HG02852 (cell line): Measurements from ENCODE around the gene PTGES2.
"Not testable (repeated sequence)": the region's sequence is repeated elsewhere in the genome, so short reads cannot be mapped to it uniquely, and the experiment has no call there.

Experiments used
- ATAC-seq: cut with Tn5 transposase; IDR thresholded peaks from one replicate; pipeline ENCODE4 v1.9.1; 2021; ENCODE audit warnings: mild to moderate bottlenecking, moderate library complexity; ENCODE audit not compliant: unreplicated experiment

PTGES2 gene

DNA sequence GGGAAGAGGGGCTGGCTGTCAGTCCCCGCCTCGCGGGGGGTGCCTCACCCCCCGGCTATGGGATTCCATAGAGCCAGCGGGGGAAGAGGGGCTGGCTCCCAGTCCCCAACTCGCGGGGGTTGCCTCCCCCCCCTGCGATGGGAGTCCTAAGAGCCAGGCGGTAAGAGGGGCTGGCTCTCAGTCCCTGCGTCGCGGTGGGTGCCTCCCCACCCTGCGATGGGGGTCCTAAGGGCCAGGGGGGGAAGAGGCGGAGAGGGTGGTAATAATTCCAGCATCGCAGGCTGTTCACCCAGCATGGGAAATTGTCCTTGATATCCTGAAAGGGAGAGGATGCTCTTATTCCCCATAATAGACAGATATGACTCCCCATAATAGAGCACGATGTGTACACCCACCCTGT lies 12.1 kb upstream of the PTGES2 start:
- ATAC-seq = no peak

DNA sequence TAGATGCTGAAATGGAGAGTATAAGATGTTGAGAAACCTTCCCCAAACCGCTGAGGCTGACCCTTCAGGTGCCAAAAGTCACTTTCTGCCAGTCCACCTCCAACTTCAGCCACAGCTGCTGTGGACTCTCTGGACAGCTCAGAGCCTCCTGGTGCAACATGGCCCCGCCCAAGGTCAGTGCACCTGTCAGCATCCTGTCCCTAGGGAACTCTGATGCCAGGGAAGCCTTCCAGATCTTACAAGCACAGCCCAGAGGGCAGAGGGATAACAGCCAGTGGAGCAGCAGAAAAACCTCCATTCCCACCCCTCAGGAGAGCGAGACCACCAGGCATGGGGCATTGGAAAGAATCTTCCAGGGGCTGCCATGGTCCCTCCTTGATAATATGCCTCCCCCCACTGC lies 10.5 kb upstream of the PTGES2 start:
- ATAC-seq = no peak

- ATAC-seq = no peak
These were observed 9.6 kb upstream of the PTGES2 start for GRCh38 chr9:128136816-128137793.

GRCh38 chr9:128135561-128135960 lies 8.0 kb upstream of the PTGES2 start:
- not testable (repeated sequence) for ATAC-seq

DNA sequence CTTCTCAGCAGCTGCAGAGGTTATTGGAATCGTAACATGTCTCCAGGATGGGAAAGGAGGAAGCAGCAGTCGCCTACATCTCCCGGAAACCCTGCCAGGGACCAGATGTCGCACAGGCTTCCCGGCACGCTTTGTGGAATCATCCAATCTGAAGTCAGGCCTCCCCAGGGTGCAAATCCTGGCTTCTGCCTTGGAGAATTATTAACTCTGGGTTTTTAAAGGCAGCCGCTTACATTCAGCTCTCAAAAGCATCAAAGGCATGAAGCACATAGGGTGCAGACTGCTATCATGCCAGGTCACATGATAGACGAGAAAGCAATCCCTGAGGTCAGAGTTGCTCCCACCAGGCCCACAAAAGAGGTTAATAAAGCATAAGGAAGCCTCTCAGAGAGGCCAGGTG lies 4.6 kb upstream of the PTGES2 start:
- ATAC-seq = not testable (repeated sequence)

DNA sequence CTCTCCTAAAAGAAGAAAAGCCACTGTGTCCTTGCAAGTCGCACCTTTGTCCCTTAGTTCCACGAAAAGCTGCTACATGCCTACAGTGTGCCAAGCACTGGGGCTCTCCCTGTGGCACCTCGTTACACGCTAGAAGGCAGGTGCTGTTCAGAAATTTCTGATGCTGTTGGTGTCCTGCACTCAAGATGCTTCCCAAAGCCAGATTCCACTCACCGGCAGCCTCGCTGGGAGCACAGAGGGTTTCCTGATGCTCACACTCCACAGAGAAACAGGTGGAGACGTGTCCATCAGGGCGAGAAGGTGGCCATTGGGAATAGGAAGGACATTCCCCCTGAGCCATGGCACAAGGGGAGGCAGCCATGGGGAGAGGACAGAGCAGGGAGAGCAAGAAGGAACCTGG lies 3.8 kb upstream of the PTGES2 start:
- not testable (repeated sequence) for ATAC-seq

DNA sequence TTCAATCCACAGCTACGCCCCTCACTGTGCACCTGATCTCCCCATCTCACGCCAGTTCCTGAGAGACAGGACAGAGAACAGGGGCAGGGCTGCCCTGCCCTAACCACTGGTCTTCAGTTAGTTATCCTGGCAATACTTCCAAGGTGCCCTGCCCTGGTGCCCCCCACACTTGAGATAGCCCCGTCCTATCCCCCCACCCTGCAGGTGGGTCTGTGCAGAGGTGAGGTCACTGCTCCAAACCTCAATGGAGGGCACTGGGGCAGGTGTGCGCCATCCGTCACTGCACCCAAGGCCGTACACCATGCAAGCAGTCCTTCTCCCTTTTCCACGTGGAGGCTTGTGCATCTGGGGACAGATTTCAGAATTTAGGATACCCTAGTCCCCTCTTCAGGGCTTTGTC lies 3.1 kb upstream of the PTGES2 start:
- ATAC-seq = not testable (repeated sequence)

DNA sequence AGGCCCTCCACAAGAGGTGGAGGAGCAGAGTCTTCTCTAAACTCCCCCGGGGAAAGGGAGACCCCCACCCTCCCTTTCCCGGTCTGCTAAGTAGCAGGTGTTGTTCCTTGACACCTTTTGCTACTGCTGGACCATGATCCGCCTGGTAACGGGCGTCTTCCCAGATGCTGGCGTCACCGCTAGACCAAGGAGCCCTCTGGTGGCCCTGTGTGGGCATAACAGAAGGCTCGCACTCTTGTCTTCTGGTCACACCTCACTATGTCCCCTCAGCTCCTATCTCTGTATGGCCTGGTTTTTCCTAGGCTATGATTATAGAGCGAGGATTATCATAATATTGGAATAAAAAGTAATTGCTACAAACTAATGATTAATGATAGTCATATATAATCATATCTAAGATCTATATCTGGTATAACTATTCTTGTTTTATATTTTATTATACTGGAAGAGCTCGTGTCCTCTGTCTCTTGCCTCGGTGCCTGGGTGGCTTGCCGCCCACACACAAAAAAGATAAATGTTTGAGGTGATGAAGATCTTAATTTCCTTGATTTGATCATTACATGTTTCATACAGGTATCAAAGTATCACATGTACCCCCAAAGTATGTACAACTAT lies 2.6 kb upstream of the PTGES2 start:
- not testable (repeated sequence) for ATAC-seq

DNA sequence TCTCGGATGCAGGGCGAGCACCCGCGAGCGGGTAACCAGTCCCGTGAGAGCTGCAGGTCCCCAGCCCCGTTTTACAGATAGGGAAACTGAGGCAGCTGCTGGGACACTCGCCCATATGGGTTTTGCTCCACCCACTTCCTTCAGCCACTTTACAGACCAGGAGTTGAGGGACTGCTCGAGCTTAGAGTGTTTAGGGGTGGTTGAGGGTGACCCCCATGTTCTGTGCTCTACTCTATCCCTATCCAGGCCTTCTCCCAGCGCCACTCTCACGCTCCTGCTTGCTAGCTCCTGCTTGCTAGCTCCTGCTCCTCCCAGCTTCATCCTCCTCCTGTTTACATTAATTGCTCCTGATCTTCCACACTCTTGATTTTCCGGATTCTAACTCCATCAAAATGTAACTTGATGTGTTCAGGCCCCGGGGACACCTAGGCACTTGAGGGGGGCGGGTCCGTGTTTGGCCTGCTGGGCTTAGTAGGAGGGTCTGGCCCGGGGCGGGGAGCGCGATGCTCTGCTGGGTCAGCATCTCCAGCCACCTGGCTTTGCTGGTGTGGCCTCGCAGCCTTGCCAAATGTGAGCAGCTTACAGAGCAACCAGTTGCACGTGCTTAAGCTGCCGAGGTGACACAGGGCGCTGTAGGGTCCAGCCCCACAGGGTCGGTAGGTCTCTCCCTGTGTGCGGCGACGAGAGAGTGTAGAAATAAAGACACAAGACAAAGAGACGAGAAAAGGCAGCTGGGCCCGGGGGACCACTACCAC lies 1.5 kb upstream of the PTGES2 start:
- ATAC-seq = no peak

GRCh38 chr9:128127990-128128835 lies 684 bp upstream of the PTGES2 start:
- peak; percentile 57 for ATAC-seq

DNA sequence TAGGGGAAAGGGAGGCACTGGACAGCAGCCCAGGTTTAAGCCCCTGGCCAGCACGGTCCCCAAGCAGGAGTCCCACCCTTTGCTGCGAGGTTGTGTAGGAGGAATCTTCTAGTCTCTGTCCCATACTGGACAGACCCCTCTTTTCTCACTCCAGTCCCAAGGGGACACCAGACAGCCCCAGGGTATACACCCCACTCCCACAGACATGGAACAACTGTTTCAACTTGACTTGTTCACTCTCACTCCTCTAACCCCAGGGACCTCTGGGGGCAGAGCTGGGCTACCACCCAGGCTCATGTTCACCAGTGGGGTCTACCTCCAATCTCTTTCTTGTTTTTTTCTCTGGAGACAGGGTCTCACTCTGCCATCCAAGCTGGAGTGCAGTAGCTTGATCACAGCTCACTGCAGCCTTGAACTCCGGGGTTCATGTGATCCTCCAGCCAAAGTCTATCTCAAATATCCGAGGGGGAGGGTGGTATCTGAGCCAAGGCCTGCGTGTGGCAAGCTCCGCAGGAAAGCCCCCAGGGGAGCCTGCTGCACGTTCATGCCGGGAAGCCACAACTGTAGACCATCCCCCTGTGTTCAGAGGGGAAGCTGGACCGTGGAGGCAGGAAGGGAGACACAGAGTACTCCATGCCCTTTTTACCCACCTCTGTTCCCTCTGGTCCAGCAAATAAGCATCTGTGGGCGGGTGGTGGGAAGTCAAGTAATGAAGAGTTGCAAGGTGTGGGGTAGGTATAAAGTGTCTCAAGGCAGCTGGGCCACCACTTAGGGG lies 1.8 kb downstream of the PTGES2 start:
- ATAC-seq = no peak

DNA sequence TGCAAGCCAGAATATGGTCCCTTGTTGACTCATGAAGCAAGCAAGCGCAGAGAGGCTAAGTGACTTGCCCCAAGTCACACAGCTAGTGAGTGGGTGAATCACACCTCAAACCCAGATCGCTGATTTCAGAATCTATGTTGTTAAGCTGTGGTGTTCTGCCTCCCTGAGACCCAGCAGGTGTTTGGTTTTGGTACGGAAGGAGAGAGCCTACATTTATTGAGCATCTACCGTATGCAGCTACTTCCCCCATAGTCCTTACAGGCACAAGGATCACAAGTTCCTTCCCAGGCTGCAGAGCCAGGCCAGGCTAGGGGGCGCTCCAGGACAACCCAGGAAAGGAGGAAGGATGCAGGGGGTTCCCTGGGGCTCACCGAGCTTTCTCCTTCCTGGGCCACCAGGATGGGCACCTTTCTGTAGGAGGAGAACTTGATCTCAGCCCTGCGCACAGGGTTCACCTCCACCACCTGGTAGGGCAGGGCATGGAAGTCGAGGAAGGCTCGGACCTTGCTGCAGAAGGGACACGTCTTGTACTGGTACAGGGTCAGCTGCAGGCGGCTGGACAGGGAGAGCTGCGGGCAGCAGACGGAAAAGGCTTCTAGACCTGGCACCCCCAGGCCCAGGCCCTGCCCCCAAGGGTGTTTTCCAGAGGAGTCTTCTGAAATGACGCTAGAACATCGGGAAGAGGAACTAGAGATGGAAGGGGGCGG lies 2.5 kb downstream of the PTGES2 start:
- no peak for ATAC-seq

DNA sequence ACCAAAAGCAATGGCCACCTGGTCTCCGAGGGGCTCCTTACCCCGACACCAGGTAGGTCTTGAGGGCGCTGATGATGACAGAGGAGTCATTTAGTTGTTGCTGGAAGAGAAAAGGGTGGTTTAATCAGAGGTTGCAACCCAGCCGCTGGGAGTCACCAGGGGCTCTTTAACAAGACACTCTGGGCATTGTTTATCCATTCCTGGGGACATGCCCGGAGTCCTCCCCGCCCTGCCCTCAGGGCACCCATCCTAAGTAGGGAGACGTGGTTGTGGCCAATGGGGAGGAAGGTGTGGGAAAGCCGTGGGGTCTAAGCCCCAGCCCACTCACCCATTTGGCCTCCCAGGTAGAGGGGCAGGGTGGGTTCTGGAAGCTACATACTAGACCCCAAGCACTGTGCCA lies 3.1 kb downstream of the PTGES2 start:
- no peak for ATAC-seq

DNA sequence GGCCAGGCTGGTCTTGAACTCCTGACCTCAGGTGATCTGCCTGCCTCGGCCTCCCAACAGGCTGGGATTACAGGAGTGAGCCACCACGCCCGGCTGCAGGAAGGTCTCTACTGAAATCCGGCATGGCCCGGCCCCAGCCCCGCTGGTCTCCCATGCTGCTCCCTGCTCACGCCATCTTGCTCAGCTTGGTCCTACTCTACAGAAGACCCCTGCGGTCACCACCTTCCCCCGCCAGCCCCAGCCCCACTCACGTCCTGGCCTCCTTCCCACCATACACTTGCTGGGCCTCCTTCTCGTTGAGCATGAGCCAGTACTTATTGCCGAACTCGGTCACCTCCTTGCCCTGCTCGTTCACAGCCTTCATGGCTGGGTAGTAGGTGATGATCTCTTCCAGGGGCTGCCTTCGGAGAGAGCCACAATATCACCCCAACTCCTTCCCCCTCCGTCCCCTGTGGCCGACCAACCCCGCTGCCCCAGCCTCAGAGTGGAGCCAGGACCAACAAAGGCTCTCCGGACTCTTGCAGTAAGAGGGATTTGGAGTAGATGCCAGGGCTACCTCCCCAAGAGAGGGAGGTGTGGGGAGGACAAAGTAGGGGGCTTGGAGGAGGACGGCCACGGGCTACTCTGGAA lies 4.0 kb downstream of the PTGES2 start:
- no peak for ATAC-seq

GRCh38 chr9:128122809-128123175 lies 4.7 kb downstream of the PTGES2 start:
- no peak for ATAC-seq

DNA sequence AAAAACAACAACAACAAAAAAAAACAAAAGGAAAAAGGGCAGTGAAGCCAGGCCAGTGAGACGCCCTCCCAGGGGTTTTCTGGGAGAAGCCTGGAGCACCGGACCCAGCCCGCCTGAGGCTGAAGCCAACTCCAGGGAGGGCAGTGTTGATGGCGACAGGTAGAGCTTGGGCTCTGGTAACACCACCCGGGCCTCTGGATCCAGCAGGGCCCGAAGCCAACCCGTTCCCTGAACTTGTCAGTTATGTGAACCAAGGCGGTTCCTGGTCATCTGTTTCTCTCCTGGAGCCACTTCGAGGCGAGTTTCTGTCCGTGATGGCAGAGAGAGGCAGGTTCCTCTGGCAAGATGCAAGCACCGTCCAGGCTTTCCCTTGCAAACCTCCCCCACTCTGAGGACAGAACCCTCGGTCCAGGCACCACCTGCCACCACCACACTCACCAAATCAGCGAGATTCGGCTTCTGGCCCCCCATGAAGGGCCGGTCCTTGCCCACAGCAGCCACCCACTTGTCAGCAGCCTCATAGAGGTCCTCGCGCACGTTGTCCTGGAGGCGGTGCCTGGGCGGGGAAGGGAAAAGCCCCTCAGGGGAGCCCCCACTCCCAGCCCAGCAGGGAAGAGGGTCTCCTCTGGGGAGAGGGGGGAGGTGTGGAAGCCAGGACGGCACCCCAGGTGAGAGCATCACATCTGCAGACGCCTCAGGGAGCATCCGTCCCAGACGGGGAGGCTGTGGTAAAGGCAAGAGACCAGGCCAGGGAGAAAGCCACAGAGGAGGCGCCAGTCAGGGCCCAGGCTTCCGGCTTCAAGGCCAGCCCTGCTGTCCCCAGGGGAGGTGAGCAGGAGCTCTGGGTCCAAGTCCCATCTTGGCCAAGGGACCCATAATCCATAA lies 5.4 kb downstream of the PTGES2 start:
- no peak for ATAC-seq

DNA sequence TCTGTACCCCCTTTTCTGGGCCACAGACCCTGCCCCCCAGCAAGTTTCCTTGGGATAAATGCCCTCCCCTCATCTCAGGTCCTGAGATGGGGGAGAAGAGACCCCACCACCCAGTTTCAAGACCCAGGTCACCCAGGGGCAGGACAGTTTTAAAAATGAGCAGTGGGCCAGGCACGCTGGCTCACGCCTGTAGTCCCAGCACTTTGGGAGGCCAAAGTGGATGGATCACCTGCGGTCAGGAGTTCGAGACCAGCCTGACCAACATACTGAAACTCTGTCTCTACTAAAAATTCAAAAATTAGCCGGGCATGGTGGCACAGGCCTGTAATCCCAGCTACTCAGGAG lies 6.1 kb downstream of the PTGES2 start:
- ATAC-seq = no peak
